Neural cell (in vitro differentiated cells): ENCODE data around the gene C22orf39.

ENCODE experiments used
- CTCF ChIP-seq: fragments of 450-650 bp; IDR thresholded peaks from 2 replicates; pipeline ENCODE4 v1.5.1; 2014; ENCODE audit warnings: antibody characterized with exemption, mild to moderate bottlenecking, moderate library complexity; ENCODE audit not compliant: poor library complexity, severe bottlenecking
- SMC3 ChIP-seq: fragments of 450-650 bp; conservative IDR thresholded peaks from 2 replicates; pipeline ENCODE4 v1.6.1; 2014; ENCODE audit warnings: antibody characterized with exemption, mild to moderate bottlenecking, moderate library complexity; ENCODE audit not compliant: poor library complexity

GRCh38 chr22:19397734-19398104, 49.8 kb downstream of the C22orf39 start:
- no peak for TF ChIP-seq SMC3
- no peak for TF ChIP-seq CTCF
